ENCODE results near the gene OXCT2. TPM values are rescaled to one million over a fixed set of nuclear protein-coding genes. Genes with fewer than 3 reads are reported as not detected.

OXCT2 gene
- total and polyA plus RNA-seq, 2 experiments from 2014 or later, result 0.69 to 3.5 TPM

- WGBS, 2 experiments (ENCODE audit: low coverage in 1 of 2, low lambda C conversion rate in 2 of 2, missing lambda C conversion rate in 2 of 2), result 67 to 82% methylated on average over 3 of the region's 3 CpGs
- H4K20me1 ChIP-seq (ENCODE audit: insufficient read depth), result no peaks in the 10 kb centered on the region
- no peaks in the 10 kb centered on the region for H3K4me1 ChIP-seq (ENCODE audit: insufficient read depth)
- H3K27ac ChIP-seq, result no peak overlapping the region
- no peaks in the 10 kb centered on the region for H3K9me2 ChIP-seq (ENCODE audit: insufficient read depth)
- no peak for DNase-seq
- in situ Hi-C loops (cut with MboI), result no loop called here
- H3K36me3 ChIP-seq (ENCODE audit: low read depth), result no peaks in the 10 kb centered on the region
- no peak overlapping the region for H2AFZ ChIP-seq
- H3K27me3 ChIP-seq (replicated peaks; ENCODE audit: insufficient read depth), result peaks cover 70% of the 10 kb centered on the region
- H3F3A ChIP-seq (ENCODE audit: insufficient read depth), result no peaks in the 10 kb centered on the region
- H3K79me2 ChIP-seq (ENCODE audit: insufficient read depth), result no peaks in the 10 kb centered on the region
- no peak overlapping the region for H3K9ac ChIP-seq
- no peak overlapping the region for H3K4me2 ChIP-seq (ENCODE audit: unreplicated experiment)
- no peak overlapping the region for H3K4me3 ChIP-seq
- no peaks in the 10 kb centered on the region for H3K9me3 ChIP-seq (ENCODE audit: low read depth)
- no peak for TF ChIP-seq EZH2 (IDR thresholded peaks at IDR 0.05; ENCODE audit: insufficient read depth, poor library complexity, severe bottlenecking)
- TF ChIP-seq EZH2phosphoT487 (IDR thresholded peaks at IDR 0.05; ENCODE audit: insufficient read depth, low read depth), result no peak
Observed at GRCh38 chr1:39726600-39726999, 44.5 kb downstream of the OXCT2 start.

GRCh38 chr1:39722495-39722894, 48.7 kb downstream of the OXCT2 start:
- 0 to 1% methylated on average over 2 of the region's 2 CpGs for WGBS, 2 experiments (ENCODE audit: low coverage in 1 of 2, low lambda C conversion rate in 2 of 2, missing lambda C conversion rate in 2 of 2)
- no peaks in the 10 kb centered on the region for H3K4me1 ChIP-seq (ENCODE audit: insufficient read depth)
- no peaks in the 10 kb centered on the region for H3K9me3 ChIP-seq (ENCODE audit: low read depth)
- no peaks in the 10 kb centered on the region for H3K9me2 ChIP-seq (ENCODE audit: insufficient read depth)
- no peaks in the 10 kb centered on the region for H3F3A ChIP-seq (ENCODE audit: insufficient read depth)
- peaks cover 56% of the 10 kb centered on the region for H3K27me3 ChIP-seq (replicated peaks; ENCODE audit: insufficient read depth)
- DNase-seq, result peak; percentile 21
- no peak overlapping the region for H3K9ac ChIP-seq
- TF ChIP-seq EZH2 (IDR thresholded peaks at IDR 0.05; ENCODE audit: insufficient read depth, poor library complexity, severe bottlenecking), result no peak
- TF ChIP-seq EZH2phosphoT487 (IDR thresholded peaks at IDR 0.05; ENCODE audit: insufficient read depth, low read depth), result no peak
- in situ Hi-C loops (cut with MboI), result no loop called here
- no peak overlapping the region for H3K27ac ChIP-seq
- no peaks in the 10 kb centered on the region for H3K79me2 ChIP-seq (ENCODE audit: insufficient read depth)
- no peak overlapping the region for H3K4me2 ChIP-seq (ENCODE audit: unreplicated experiment)
- no peak overlapping the region for H2AFZ ChIP-seq
- no peaks in the 10 kb centered on the region for H3K36me3 ChIP-seq (ENCODE audit: low read depth)
- no peaks in the 10 kb centered on the region; the same call in 1 of the 2 replicates for H4K20me1 ChIP-seq (ENCODE audit: insufficient read depth)
- H3K4me3 ChIP-seq, result no peak overlapping the region

- H3K4me3 ChIP-seq, result no peak overlapping the region
- no peak for TF ChIP-seq EZH2 (IDR thresholded peaks at IDR 0.05; ENCODE audit: insufficient read depth, poor library complexity, severe bottlenecking)
- TF ChIP-seq EZH2phosphoT487 (IDR thresholded peaks at IDR 0.05; ENCODE audit: insufficient read depth, low read depth), result no peak
- H3F3A ChIP-seq (ENCODE audit: insufficient read depth), result no peaks in the 10 kb centered on the region
- no peaks in the 10 kb centered on the region for H3K79me2 ChIP-seq (ENCODE audit: insufficient read depth)
- no peak overlapping the region for H3K27ac ChIP-seq
- H3K4me1 ChIP-seq (ENCODE audit: insufficient read depth), result no peaks in the 10 kb centered on the region
- no peaks in the 10 kb centered on the region for H3K9me2 ChIP-seq (ENCODE audit: insufficient read depth)
- no peak overlapping the region for H2AFZ ChIP-seq
- no peaks in the 10 kb centered on the region; the same call in 1 of the 2 replicates for H4K20me1 ChIP-seq (ENCODE audit: insufficient read depth)
- H3K9me3 ChIP-seq (ENCODE audit: low read depth), result no peaks in the 10 kb centered on the region
- peaks cover 56% of the 10 kb centered on the region for H3K27me3 ChIP-seq (replicated peaks; ENCODE audit: insufficient read depth)
- H3K36me3 ChIP-seq (ENCODE audit: low read depth), result no peaks in the 10 kb centered on the region
- in situ Hi-C loops (cut with MboI), result no loop called here
- no peak overlapping the region for H3K9ac ChIP-seq
- H3K4me2 ChIP-seq (ENCODE audit: unreplicated experiment), result no peak overlapping the region
- no peak for DNase-seq
Observed at GRCh38 chr1:39721664-39722063, 49.5 kb downstream of the OXCT2 start.

- WGBS, 2 experiments (ENCODE audit: low coverage in 1 of 2, low lambda C conversion rate in 2 of 2, missing lambda C conversion rate in 2 of 2), result 28 to 29% methylated on average over 7 of the region's 7 CpGs
- Histone ChIP-seq H3K9me2 (ENCODE audit: insufficient read depth) (no peaks in the 10 kb centered on the region), H2AFZ (no peak overlapping the region), H3K79me2 (ENCODE audit: insufficient read depth) (no peaks in the 10 kb centered on the region), H3K9me3 (ENCODE audit: low read depth) (no peaks in the 10 kb centered on the region), H3K36me3 (ENCODE audit: low read depth) (no peaks in the 10 kb centered on the region), H4K20me1 (ENCODE audit: insufficient read depth) (no peaks in the 10 kb centered on the region; the same call in 1 of the 2 replicates), H3K27me3 (replicated peaks; ENCODE audit: insufficient read depth) (peaks cover 51% of the 10 kb centered on the region), H3K4me1 (ENCODE audit: insufficient read depth) (no peaks in the 10 kb centered on the region), H3F3A (ENCODE audit: insufficient read depth) (no peaks in the 10 kb centered on the region), H3K4me2 (ENCODE audit: unreplicated experiment) (no peak overlapping the region), H3K4me3 (no peak overlapping the region), H3K9ac (no peak overlapping the region), H3K27ac (no peak overlapping the region)
- in situ Hi-C loops (cut with MboI), result no loop called here
- DNase-seq, result peak; percentile 68
- no peak for TF ChIP-seq EZH2 (IDR thresholded peaks at IDR 0.05; ENCODE audit: insufficient read depth, poor library complexity, severe bottlenecking)
Observed at GRCh38 chr1:39720094-39720999, 50.8 kb downstream of the OXCT2 start.

Small RNA genes within 50 kb of the gene (small RNA-seq; reads per million reads assigned to genes)
- gene AL033527.1 (ENCODE audit: low read depth, low replicate concordance) (not detected), gene RNU7-121P (ENCODE audit: low read depth, low replicate concordance) (not detected)

Other genes starting within 250 kb of the OXCT2 start
- gene PABPC4, start 194.6 kb downstream of the OXCT2 start, total RNA-seq (2014; rRNA removed; shearing (Covaris generic)), result 102 and 117 TPM in 2 replicates
- gene PABPC4, start 194.6 kb downstream of the OXCT2 start, polyA plus RNA-seq (2016; fragmentation: Nextera tagmentation; extraction: Ambion mirVana), result 92.9 and 94.8 TPM in 2 replicates
- gene HEYL, start 131.7 kb downstream of the OXCT2 start, total RNA-seq (2014; rRNA removed; shearing (Covaris generic)), result not detected in 2 replicates
- not detected in 2 replicates for gene HEYL, start 131.7 kb downstream of the OXCT2 start, polyA plus RNA-seq (2016; fragmentation: Nextera tagmentation; extraction: Ambion mirVana)
- gene NT5C1A, start 99.2 kb downstream of the OXCT2 start, total RNA-seq (2014; rRNA removed; shearing (Covaris generic)), result not detected in 2 replicates
- gene NT5C1A, start 99.2 kb downstream of the OXCT2 start, polyA plus RNA-seq (2016; fragmentation: Nextera tagmentation; extraction: Ambion mirVana), result not detected in 2 replicates
- gene HPCAL4, start 79.9 kb downstream of the OXCT2 start, total RNA-seq (2014; rRNA removed; shearing (Covaris generic)), result not detected in 2 replicates
- gene HPCAL4, start 79.9 kb downstream of the OXCT2 start, polyA plus RNA-seq (2016; fragmentation: Nextera tagmentation; extraction: Ambion mirVana), result not detected in 2 replicates
- 19.9 and 35.3 TPM in 2 replicates for gene PPIE, start 32.5 kb downstream of the OXCT2 start, total RNA-seq (2014; rRNA removed; shearing (Covaris generic))
- gene PPIE, start 32.5 kb downstream of the OXCT2 start, polyA plus RNA-seq (2016; fragmentation: Nextera tagmentation; extraction: Ambion mirVana), result 63.4 and 68.0 TPM in 2 replicates
- gene BMP8B, start 17.5 kb upstream of the OXCT2 start, total RNA-seq (2014; rRNA removed; shearing (Covaris generic)), result not detected in 2 replicates
- not detected in 2 replicates for gene BMP8B, start 17.5 kb upstream of the OXCT2 start, polyA plus RNA-seq (2016; fragmentation: Nextera tagmentation; extraction: Ambion mirVana)
- 17.1 and 25.8 TPM in 2 replicates for gene TRIT1, start 112.2 kb upstream of the OXCT2 start, total RNA-seq (2014; rRNA removed; shearing (Covaris generic))
- gene TRIT1, start 112.2 kb upstream of the OXCT2 start, polyA plus RNA-seq (2016; fragmentation: Nextera tagmentation; extraction: Ambion mirVana), result 16.2 and 16.9 TPM in 2 replicates
- gene MYCL, start 130.6 kb upstream of the OXCT2 start, total RNA-seq (2014; rRNA removed; shearing (Covaris generic)), result 0.32 TPM in 1 of 2 replicates, not detected in the other
- 0.34 TPM in 1 of 2 replicates, not detected in the other for gene MYCL, start 130.6 kb upstream of the OXCT2 start, polyA plus RNA-seq (2016; fragmentation: Nextera tagmentation; extraction: Ambion mirVana)
- 4.6 and 9.4 TPM in 2 replicates for gene MFSD2A, start 183.8 kb upstream of the OXCT2 start, total RNA-seq (2014; rRNA removed; shearing (Covaris generic))
- 4.2 and 5.4 TPM in 2 replicates for gene MFSD2A, start 183.8 kb upstream of the OXCT2 start, polyA plus RNA-seq (2016; fragmentation: Nextera tagmentation; extraction: Ambion mirVana)